GM12891 (cell line): ENCODE data around the gene SYNM.

Experiments used
- PAX5 ChIP-seq: IDR thresholded peaks from 2 replicates; pipeline ENCODE4 v1.6.1; 2011; ENCODE audit warnings: low read length, moderate library complexity, mild to moderate bottlenecking; ENCODE audit not compliant: insufficient read depth, severe bottlenecking
- POLR2A ChIP-seq: IDR thresholded peaks from 2 replicates; pipeline ENCODE4 v1.6.1; 2011; ENCODE audit warnings: low read depth, low read length, control low read depth
- POLR2AphosphoS5 ChIP-seq: IDR thresholded peaks from 2 replicates; pipeline ENCODE4 v1.6.1; 2011; ENCODE audit warnings: low read depth, low read length, control low read depth
- SPI1 ChIP-seq: IDR thresholded peaks from 2 replicates; pipeline ENCODE4 v1.6.1; 2011; ENCODE audit warnings: low read depth, low read length, control low read depth
- TAF1 ChIP-seq: IDR thresholded peaks from 2 replicates; pipeline ENCODE4 v1.6.1; 2011; ENCODE audit warnings: low read depth, low read length, control low read depth

- TF ChIP-seq POLR2A (no peak), TAF1 (no peak), POLR2AphosphoS5 (no peak), PAX5 (no peak), SPI1 (no peak)
Measured at GRCh38 chr15:99131441-99132023, 26.7 kb downstream of the SYNM start.
